Erythroblast (primary cell): Measurements from ENCODE around the gene TMEM116.
"Not testable (repeated sequence)": the region's sequence is repeated elsewhere in the genome, so short reads cannot be mapped to it uniquely, and the experiment has no call there.

ENCODE experiments used
- DNase-seq, 2 experiments: peaks; one replicate each; lab custom pipeline; 2025; lab: John Stamatoyannopoulos, UW
- GATA1 ChIP-seq: IDR thresholded peaks from 2 replicates; pipeline ENCODE4 v1.6.1; 2011; ENCODE audit warnings: low read depth, mild to moderate bottlenecking, control low read depth, low read length, moderate library complexity
- POLR2A ChIP-seq: IDR thresholded peaks from 2 replicates; pipeline ENCODE4 v1.6.1; 2011; ENCODE audit warnings: mild to moderate bottlenecking, low read length

Gene TMEM116

GRCh38 chr12:112012775-112013600, at the start of gene TMEM116, which contains the start of gene ERP29:
Gene TMEM116, minus strand, starts transcription at chr12:112013165. Its CDS starts 7,895 bp downstream, at chr12:112005270.
Gene ERP29, plus strand, starts transcription at chr12:112013426. Its CDS starts 40 bp downstream, at chr12:112013466.
- TF ChIP-seq POLR2A = peak; percentile 99
- TF ChIP-seq GATA1 = no peak
- peak; percentile 100 for DNase-seq

- no peak for DNase-seq
- TF ChIP-seq GATA1 (no peak), POLR2A (no peak)
Observed at GRCh38 chr12:112061137-112061536, 48.2 kb upstream of the TMEM116 start.

GRCh38 chr12:112049351-112049750, 36.4 kb upstream of the TMEM116 start:
- TF ChIP-seq GATA1 (no peak), POLR2A (no peak)

GRCh38 chr12:112046003-112046402, 33.0 kb upstream of the TMEM116 start:
- DNase-seq = no peak
- no peak for TF ChIP-seq POLR2A
- no peak for TF ChIP-seq GATA1

More at GRCh38 chr12:112049351-112049750, 36.4 kb upstream of the TMEM116 start:
- no peak for DNase-seq

GRCh38 chr12:112036614-112037013, 23.6 kb upstream of the TMEM116 start:
- not testable (repeated sequence) for DNase-seq

- TF ChIP-seq GATA1 (no peak), POLR2A (no peak)
- no peak for DNase-seq
Observed at GRCh38 chr12:112035219-112035785, 22.3 kb upstream of the TMEM116 start.

- TF ChIP-seq POLR2A (no peak), GATA1 (no peak)
- DNase-seq = no peak
Observed at GRCh38 chr12:112032292-112032691, 19.3 kb upstream of the TMEM116 start.

GRCh38 chr12:112031472-112031871, 18.5 kb upstream of the TMEM116 start:
- TF ChIP-seq GATA1 (no peak), POLR2A (no peak)
- no peak for DNase-seq

- DNase-seq = no peak
- TF ChIP-seq GATA1 (no peak), POLR2A (no peak)
Observed at GRCh38 chr12:112029301-112029700, 16.3 kb upstream of the TMEM116 start.

- DNase-seq = no peak
- no peak for TF ChIP-seq GATA1
- no peak for TF ChIP-seq POLR2A
Observed at GRCh38 chr12:112025808-112026375, 12.9 kb upstream of the TMEM116 start.

- no peak for DNase-seq
- TF ChIP-seq GATA1 = no peak
- no peak for TF ChIP-seq POLR2A
Observed at GRCh38 chr12:112023759-112024396, 10.9 kb upstream of the TMEM116 start.

GRCh38 chr12:112022241-112023016, 9.5 kb upstream of the TMEM116 start:
- TF ChIP-seq GATA1 (no peak), POLR2A (no peak)
- DNase-seq = no peak

GRCh38 chr12:112020947-112021457, 8.0 kb upstream of the TMEM116 start:
- no peak for TF ChIP-seq POLR2A
- TF ChIP-seq GATA1 = no peak
- DNase-seq = no peak
